ENCODE results near the gene CPXM1. TPM values are rescaled to one million over a fixed set of nuclear protein-coding genes. Genes with fewer than 3 reads are reported as not detected.

The CPXM1 gene
- total and polyA plus RNA-seq, 9 of the 15 experiments (the other 6 are each of a cell fraction or from before 2014, with no cell fraction given), result 0.04 to 1.1 (median 0.37) TPM; not detected in 2

- TF ChIP-seq NR2C1 (IDR thresholded peaks at IDR 0.05), result no peak
- no peak for TF ChIP-seq NR2C1 (tag; IDR thresholded peaks at IDR 0.05)
- no peak for TF ChIP-seq CHCHD3 (CRISPR knock-in tag; IDR thresholded peaks at IDR 0.05)
- no peak for TF ChIP-seq CTBP1 (IDR thresholded peaks at IDR 0.05; ENCODE audit: borderline replicate concordance)
- TF ChIP-seq, protein P1, sequence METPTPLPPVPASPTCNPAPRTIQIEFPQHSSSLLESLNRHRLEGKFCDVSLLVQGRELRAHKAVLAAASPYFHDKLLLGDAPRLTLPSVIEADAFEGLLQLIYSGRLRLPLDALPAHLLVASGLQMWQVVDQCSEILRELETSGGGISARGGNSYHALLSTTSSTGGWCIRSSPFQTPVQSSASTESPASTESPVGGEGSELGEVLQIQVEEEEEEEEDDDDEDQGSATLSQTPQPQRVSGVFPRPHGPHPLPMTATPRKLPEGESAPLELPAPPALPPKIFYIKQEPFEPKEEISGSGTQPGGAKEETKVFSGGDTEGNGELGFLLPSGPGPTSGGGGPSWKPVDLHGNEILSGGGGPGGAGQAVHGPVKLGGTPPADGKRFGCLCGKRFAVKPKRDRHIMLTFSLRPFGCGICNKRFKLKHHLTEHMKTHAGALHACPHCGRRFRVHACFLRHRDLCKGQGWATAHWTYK (CRISPR knock-in tag; IDR thresholded peaks at IDR 0.05), result no peak
- TF ChIP-seq, protein P2, sequence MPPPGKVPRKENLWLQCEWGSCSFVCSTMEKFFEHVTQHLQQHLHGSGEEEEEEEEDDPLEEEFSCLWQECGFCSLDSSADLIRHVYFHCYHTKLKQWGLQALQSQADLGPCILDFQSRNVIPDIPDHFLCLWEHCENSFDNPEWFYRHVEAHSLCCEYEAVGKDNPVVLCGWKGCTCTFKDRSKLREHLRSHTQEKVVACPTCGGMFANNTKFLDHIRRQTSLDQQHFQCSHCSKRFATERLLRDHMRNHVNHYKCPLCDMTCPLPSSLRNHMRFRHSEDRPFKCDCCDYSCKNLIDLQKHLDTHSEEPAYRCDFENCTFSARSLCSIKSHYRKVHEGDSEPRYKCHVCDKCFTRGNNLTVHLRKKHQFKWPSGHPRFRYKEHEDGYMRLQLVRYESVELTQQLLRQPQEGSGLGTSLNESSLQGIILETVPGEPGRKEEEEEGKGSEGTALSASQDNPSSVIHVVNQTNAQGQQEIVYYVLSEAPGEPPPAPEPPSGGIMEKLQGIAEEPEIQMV (tag; conservative IDR thresholded peaks at IDR 0.05; ENCODE audit: low read depth), result no peak
- TF ChIP-seq KLF13 (tag; IDR thresholded peaks at IDR 0.05; ENCODE audit: borderline replicate concordance, low read depth), result peak; percentile 74
- TF ChIP-seq ZNF174 (CRISPR knock-in tag; IDR thresholded peaks at IDR 0.05), result no peak
- no peak for TF ChIP-seq MCM7 (IDR thresholded peaks at IDR 0.05)
- TF ChIP-seq RFX1 (IDR thresholded peaks at IDR 0.05), result no peak
- no peak for TF ChIP-seq KDM5B (IDR thresholded peaks at IDR 0.05; ENCODE audit: insufficient replicate concordance, low read depth, low read length)
- TF ChIP-seq SMAD2 (IDR thresholded peaks at IDR 0.05; ENCODE audit: low read depth, low read length), result no peak
- TF ChIP-seq, protein P3, sequence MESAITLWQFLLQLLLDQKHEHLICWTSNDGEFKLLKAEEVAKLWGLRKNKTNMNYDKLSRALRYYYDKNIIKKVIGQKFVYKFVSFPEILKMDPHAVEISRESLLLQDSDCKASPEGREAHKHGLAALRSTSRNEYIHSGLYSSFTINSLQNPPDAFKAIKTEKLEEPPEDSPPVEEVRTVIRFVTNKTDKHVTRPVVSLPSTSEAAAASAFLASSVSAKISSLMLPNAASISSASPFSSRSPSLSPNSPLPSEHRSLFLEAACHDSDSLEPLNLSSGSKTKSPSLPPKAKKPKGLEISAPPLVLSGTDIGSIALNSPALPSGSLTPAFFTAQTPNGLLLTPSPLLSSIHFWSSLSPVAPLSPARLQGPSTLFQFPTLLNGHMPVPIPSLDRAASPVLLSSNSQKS (CRISPR knock-in tag; IDR thresholded peaks at IDR 0.05), result no peak
- TF ChIP-seq, protein P4, sequence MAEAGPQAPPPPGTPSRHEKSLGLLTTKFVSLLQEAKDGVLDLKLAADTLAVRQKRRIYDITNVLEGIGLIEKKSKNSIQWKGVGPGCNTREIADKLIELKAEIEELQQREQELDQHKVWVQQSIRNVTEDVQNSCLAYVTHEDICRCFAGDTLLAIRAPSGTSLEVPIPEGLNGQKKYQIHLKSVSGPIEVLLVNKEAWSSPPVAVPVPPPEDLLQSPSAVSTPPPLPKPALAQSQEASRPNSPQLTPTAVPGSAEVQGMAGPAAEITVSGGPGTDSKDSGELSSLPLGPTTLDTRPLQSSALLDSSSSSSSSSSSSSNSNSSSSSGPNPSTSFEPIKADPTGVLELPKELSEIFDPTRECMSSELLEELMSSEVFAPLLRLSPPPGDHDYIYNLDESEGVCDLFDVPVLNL (CRISPR knock-in tag; IDR thresholded peaks at IDR 0.05; ENCODE audit: low read depth), result no peak
- no peak for TF ChIP-seq GABPB2 (CRISPR knock-in tag; conservative IDR thresholded peaks at IDR 0.05)
- no peak for TF ChIP-seq ESRRB (CRISPR knock-in tag; IDR thresholded peaks at IDR 0.05; ENCODE audit: borderline replicate concordance)
- TF ChIP-seq MBD2 (IDR thresholded peaks at IDR 0.05; ENCODE audit: borderline replicate concordance, low read depth), result no peak
- no peak for TF ChIP-seq TSHZ1 (CRISPR knock-in tag; IDR thresholded peaks at IDR 0.05)
- 0 out of 4 replicates have a peak, but pooled peaks of 1 of the 2 experiments have one; percentile 26 for TF ChIP-seq MAZ (CRISPR knock-in tag; conservative IDR thresholded peaks at IDR 0.05 in 1 of 2, IDR thresholded peaks at IDR 0.05 in 1 of 2)
These were observed 47.6 kb downstream of the CPXM1 start (continued) for GRCh38 chr20:2752567-2753460.

All from K562 (cell line).